ENCODE measurements around the gene PECR. TPM values are rescaled to one million over a fixed set of nuclear protein-coding genes. Genes with fewer than 3 reads are reported as not detected.

Gene PECR
- total and polyA plus RNA-seq, 2 of the 13 experiments (the other 11 are each of a cell fraction or from before 2014, with no cell fraction given) = 151 to 153 TPM

DNA sequence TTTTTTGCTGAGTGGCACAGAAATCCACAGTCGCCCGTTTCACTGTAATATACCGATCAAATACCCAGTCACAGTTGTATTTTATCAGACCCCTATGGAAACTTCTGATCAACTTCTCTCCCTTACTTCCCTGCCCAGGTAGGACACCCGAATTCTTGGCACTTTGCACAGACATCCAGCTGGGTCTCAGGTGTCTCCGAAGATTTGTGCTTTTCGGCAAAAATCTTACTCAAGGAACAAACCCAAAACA is 68.9 kb downstream of the PECR start:
- Histone ChIP-seq H3K4me1 (ENCODE audit: insufficient read depth, low read length) (peaks cover 15% of the 10 kb centered on the region), H3K27ac (ENCODE audit: extremely low read length, insufficient read depth, low read length) (peak overlapping the region; percentile 47), H3K4me2 (ENCODE audit: low read depth, low read length) (peak overlapping the region; percentile 84), H3K9me3 (ENCODE audit: low read length) (no peaks in the 10 kb centered on the region), H3K9ac (ENCODE audit: insufficient read depth, low read depth, low read length) (peak overlapping the region; percentile 76), H3K79me2 (ENCODE audit: insufficient read depth, low read length) (peaks cover 27% of the 10 kb centered on the region), H3K4me3 (replicated peaks in 1 of 3; ENCODE audit: insufficient read depth in 1 of 3, low read depth in 2 of 3, low read length in 3 of 3) (peak overlapping the region; percentile 95 to 98 (median 97)), H2AFZ (ENCODE audit: low read length) (no peak overlapping the region), H4K20me1 (ENCODE audit: insufficient read depth, low read length) (no peaks in the 10 kb centered on the region), H3K27me3 (ENCODE audit: control insufficient read depth in 1 of 2, insufficient read depth in 2 of 2, low read length in 2 of 2) (no peaks in the 10 kb centered on the region), H3K36me3 (replicated peaks in 1 of 2; ENCODE audit: control insufficient read depth in 1 of 2, insufficient read depth in 2 of 2, low read length in 2 of 2) (0 out of 5 replicates have a peak, but pooled peaks cover 1 to 14% of the 10 kb centered on the region in 2 experiments)
- ATAC-seq = peak; percentile 32
- no peak for FAIRE-seq
- BruUV-seq (replicated peaks) = TSS peak; percentile 80
- no peak for DNase-seq (ENCODE audit: low spot score)
- ChIA-PET CTCF (ENCODE audit: low intra/inter-chr PET ratio, low total read pairs) (interaction anchor here (1.1 to 2.3 kb wide), 3 partner anchors 10 to 63 kb away, joined by 3 to 13 read pairs (median 12); no protein-coding TSS in a partner anchor), POLR2A (interaction anchor here (0.8 to 1.6 kb wide), 2 partner anchors 486 to 701 kb away, joined by 3 read pairs; partner anchors contain the start of genes ATIC and RPL37A)
- intact Hi-C loops (cut with micrococcal nuclease; ENCODE audit: unreplicated experiment) (loop anchor here (1.0 to 5.0 kb wide), 3 partner anchors 30 to 62 kb away; no protein-coding TSS in a partner anchor), in situ Hi-C loops (cut with HindIII; ENCODE audit: extremely low pct_ligation_motif_present, low pct_unique_long_range_greater_than_20kb) (loop anchor here (5.0 kb wide), 1 partner anchor 60 kb away; no protein-coding TSS in a partner anchor)
- WGBS (ENCODE audit: low lambda C conversion rate) = under 1% methylated on average over 6 of the region's 6 CpGs
- TF ChIP-seq SIN3A (IDR thresholded peaks at IDR 0.05; ENCODE audit: borderline replicate concordance, low read depth, low read length) (no peak), MAFK (conservative IDR thresholded peaks at IDR 0.05 in 1 of 2, IDR thresholded peaks at IDR 0.05 in 1 of 2; ENCODE audit: low read length in 2 of 2) (peak; percentile 92 to 93), MAFF (IDR thresholded peaks at IDR 0.05; ENCODE audit: low read depth, low read length) (peak; percentile 87), SPEN (CRISPR knock-in tag; IDR thresholded peaks at IDR 0.05; ENCODE audit: low read depth) (no peak), JUND (CRISPR knock-in tag; IDR thresholded peaks at IDR 0.05) (no peak), ZNF30 (CRISPR knock-in tag; IDR thresholded peaks at IDR 0.05) (0 out of 2 replicates have a peak, but pooled peaks have one; percentile 59), MTF1 (CRISPR knock-in tag; IDR thresholded peaks at IDR 0.05) (no peak), GATAD1 (CRISPR knock-in tag; IDR thresholded peaks at IDR 0.05) (no peak), ZFP90 (CRISPR knock-in tag; IDR thresholded peaks at IDR 0.05; ENCODE audit: borderline replicate concordance) (0 out of 2 replicates have a peak, but pooled peaks have one; percentile 78), KDM4B (CRISPR knock-in tag; IDR thresholded peaks at IDR 0.05) (no peak), ZNF746 (CRISPR knock-in tag; IDR thresholded peaks at IDR 0.05) (no peak), RAD21 (CRISPR knock-in tag; IDR thresholded peaks at IDR 0.05) (no peak), BHLHE40 (IDR thresholded peaks at IDR 0.05; ENCODE audit: low read length) (no peak), FOXA1 (IDR thresholded peaks at IDR 0.05) (no peak), FOXA1 (CRISPR knock-in tag; IDR thresholded peaks at IDR 0.05) (no peak), RNF2 (conservative IDR thresholded peaks at IDR 0.05; ENCODE audit: low read depth) (no peak)
- TF ChIP-seq, protein P1, sequence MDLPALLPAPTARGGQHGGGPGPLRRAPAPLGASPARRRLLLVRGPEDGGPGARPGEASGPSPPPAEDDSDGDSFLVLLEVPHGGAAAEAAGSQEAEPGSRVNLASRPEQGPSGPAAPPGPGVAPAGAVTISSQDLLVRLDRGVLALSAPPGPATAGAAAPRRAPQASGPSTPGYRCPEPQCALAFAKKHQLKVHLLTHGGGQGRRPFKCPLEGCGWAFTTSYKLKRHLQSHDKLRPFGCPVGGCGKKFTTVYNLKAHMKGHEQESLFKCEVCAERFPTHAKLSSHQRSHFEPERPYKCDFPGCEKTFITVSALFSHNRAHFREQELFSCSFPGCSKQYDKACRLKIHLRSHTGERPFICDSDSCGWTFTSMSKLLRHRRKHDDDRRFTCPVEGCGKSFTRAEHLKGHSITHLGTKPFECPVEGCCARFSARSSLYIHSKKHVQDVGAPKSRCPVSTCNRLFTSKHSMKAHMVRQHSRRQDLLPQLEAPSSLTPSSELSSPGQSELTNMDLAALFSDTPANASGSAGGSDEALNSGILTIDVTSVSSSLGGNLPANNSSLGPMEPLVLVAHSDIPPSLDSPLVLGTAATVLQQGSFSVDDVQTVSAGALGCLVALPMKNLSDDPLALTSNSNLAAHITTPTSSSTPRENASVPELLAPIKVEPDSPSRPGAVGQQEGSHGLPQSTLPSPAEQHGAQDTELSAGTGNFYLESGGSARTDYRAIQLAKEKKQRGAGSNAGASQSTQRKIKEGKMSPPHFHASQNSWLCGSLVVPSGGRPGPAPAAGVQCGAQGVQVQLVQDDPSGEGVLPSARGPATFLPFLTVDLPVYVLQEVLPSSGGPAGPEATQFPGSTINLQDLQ (CRISPR knock-in tag; IDR thresholded peaks at IDR 0.05) = no peak
- TF ChIP-seq, protein P2, sequence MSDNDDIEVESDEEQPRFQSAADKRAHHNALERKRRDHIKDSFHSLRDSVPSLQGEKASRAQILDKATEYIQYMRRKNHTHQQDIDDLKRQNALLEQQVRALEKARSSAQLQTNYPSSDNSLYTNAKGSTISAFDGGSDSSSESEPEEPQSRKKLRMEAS (IDR thresholded peaks at IDR 0.05) = no peak
- TF ChIP-seq, protein P3, sequence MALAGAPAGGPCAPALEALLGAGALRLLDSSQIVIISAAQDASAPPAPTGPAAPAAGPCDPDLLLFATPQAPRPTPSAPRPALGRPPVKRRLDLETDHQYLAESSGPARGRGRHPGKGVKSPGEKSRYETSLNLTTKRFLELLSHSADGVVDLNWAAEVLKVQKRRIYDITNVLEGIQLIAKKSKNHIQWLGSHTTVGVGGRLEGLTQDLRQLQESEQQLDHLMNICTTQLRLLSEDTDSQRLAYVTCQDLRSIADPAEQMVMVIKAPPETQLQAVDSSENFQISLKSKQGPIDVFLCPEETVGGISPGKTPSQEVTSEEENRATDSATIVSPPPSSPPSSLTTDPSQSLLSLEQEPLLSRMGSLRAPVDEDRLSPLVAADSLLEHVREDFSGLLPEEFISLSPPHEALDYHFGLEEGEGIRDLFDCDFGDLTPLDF (CRISPR knock-in tag; IDR thresholded peaks at IDR 0.05) = no peak
- TF ChIP-seq, protein P4, sequence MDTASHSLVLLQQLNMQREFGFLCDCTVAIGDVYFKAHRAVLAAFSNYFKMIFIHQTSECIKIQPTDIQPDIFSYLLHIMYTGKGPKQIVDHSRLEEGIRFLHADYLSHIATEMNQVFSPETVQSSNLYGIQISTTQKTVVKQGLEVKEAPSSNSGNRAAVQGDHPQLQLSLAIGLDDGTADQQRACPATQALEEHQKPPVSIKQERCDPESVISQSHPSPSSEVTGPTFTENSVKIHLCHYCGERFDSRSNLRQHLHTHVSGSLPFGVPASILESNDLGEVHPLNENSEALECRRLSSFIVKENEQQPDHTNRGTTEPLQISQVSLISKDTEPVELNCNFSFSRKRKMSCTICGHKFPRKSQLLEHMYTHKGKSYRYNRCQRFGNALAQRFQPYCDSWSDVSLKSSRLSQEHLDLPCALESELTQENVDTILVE (CRISPR knock-in tag; IDR thresholded peaks at IDR 0.05) = no peak
- TF ChIP-seq, protein P5, sequence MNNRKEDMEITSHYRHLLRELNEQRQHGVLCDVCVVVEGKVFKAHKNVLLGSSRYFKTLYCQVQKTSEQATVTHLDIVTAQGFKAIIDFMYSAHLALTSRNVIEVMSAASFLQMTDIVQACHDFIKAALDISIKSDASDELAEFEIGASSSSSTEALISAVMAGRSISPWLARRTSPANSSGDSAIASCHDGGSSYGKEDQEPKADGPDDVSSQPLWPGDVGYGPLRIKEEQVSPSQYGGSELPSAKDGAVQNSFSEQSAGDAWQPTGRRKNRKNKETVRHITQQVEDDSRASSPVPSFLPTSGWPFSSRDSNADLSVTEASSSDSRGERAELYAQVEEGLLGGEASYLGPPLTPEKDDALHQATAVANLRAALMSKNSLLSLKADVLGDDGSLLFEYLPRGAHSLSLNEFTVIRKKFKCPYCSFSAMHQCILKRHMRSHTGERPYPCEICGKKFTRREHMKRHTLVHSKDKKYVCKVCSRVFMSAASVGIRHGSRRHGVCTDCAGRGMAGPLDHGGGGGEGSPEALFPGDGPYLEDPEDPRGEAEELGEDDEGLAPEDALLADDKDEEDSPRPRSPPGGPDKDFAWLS (CRISPR knock-in tag; IDR thresholded peaks at IDR 0.05; ENCODE audit: borderline replicate concordance) = no peak
